Measurements from ENCODE around the gene KIF22. TPM values are rescaled to one million over a fixed set of nuclear protein-coding genes. Genes with fewer than 3 reads are reported as not detected.
"Not testable (repeated sequence)": the region's sequence is repeated elsewhere in the genome, so short reads cannot be mapped to it uniquely, and the experiment has no call there.

KIF22 gene
- total RNA-seq, 1 experiment from 2014 or later: 87.6 TPM

DNA sequence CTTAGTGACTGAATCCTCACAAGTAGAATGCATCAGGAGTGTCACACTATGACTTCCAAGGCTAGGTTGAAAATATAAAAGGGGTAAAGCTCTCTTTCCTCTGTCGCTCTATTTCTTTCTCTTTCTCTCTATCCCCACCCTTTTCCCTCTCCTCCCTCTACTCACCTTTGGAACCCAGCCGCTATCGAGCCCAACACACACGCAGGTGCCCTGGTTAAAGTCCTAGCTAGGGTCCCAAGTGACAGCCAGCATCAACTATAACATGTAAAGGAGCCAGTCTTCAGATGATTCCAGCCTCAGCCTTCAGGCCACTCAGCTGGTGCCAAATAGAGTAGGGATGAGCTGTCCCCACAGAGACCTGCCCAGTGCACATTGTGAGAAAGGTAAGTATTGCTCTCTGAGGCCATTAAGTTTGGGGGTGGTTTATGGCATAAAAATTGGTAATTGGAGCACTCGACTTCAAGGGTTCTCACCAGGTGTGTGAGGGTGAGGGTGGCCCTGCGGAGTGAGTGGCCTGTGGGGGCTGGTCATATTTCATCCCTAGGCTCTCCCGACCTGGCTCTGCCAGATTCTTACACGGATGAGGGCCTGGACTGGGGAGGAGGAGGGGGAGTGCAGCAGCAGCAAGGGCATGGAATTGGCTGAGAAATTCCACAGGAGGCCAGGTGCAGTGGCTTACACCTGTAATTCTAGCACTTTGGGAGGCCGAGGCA is 29.8 kb upstream of the KIF22 start:
- H3K36me3 ChIP-seq (ENCODE audit: low read depth, low read length): no peaks in the 10 kb centered on the region
- no peaks in the 10 kb centered on the region for H3F3A ChIP-seq (ENCODE audit: low read length, unreplicated experiment)
- peaks cover 7% of the 10 kb centered on the region for H3K4me1 ChIP-seq (ENCODE audit: insufficient read depth, low read length)
- CTCF ChIA-PET: no interaction called here
- BruUV-seq (replicated peaks): no TSS peak
- no peaks in the 10 kb centered on the region for H3K9me3 ChIP-seq (ENCODE audit: low read length)
- no peak overlapping the region for H3K27ac ChIP-seq (ENCODE audit: low read length)
- H3K9ac ChIP-seq (ENCODE audit: low read length): no peak overlapping the region
- DNase-seq (no peak), ATAC-seq (no peak)
- no peak overlapping the region for H2AFZ ChIP-seq (ENCODE audit: low read length)
- no peak overlapping the region for H3K4me2 ChIP-seq (ENCODE audit: low read length)
- H3K27me3 ChIP-seq (ENCODE audit: low read length): no peaks in the 10 kb centered on the region
- POLR2A ChIA-PET (ENCODE audit: unreplicated experiment): no interaction called here
- TF ChIP-seq CTCF (conservative IDR thresholded peaks at IDR 0.05; ENCODE audit: low read depth, low read length): no peak
- no peak for TF ChIP-seq EZH2phosphoT487 (IDR thresholded peaks at IDR 0.05; ENCODE audit: borderline replicate concordance, low read length)
- TF ChIP-seq EZH2 (IDR thresholded peaks at IDR 0.05; ENCODE audit: low read length, unreplicated experiment): no peak
- H3K9me2 ChIP-seq (replicated peaks; ENCODE audit: low read length): no peaks in the 10 kb centered on the region
- no peaks in the 10 kb centered on the region for H4K20me1 ChIP-seq (ENCODE audit: low read length)
- no peak overlapping the region for H3K4me3 ChIP-seq (ENCODE audit: low read length)
- intact Hi-C loops (cut with micrococcal nuclease): no loop called here
- H3K79me2 ChIP-seq (ENCODE audit: low read length): no peaks in the 10 kb centered on the region

DNA sequence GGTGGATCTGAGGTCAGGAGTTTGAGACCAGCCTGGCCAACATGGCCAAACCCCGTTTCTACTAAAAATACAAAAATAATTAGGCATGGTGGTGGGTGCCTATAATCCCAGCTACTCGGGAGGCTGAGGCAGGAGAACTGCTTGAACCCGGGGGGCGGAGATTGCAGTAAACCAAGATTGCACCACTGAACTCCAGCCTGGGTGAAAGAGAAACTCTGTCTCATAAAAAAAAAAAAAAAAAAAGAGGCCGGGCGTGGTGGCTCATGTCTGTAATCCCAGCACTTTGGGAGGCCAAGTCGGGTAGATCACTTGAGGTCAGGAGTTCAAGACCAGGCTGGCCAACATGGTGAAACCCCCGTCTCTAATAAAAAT is 29.3 kb upstream of the KIF22 start:
- H4K20me1 ChIP-seq (ENCODE audit: low read length); DNase-seq; H2AFZ ChIP-seq (ENCODE audit: low read length); H3F3A ChIP-seq (ENCODE audit: low read length, unreplicated experiment); H3K27me3 ChIP-seq (ENCODE audit: low read length); POLR2A ChIA-PET (ENCODE audit: unreplicated experiment); H3K36me3 ChIP-seq (ENCODE audit: low read depth, low read length); ATAC-seq; H3K9me2 ChIP-seq (replicated peaks; ENCODE audit: low read length); BruUV-seq (replicated peaks); H3K9ac ChIP-seq (ENCODE audit: low read length); H3K4me3 ChIP-seq (ENCODE audit: low read length); intact Hi-C loops (cut with micrococcal nuclease); H3K79me2 ChIP-seq (ENCODE audit: low read length); H3K4me2 ChIP-seq (ENCODE audit: low read length); H3K9me3 ChIP-seq (ENCODE audit: low read length); CTCF ChIA-PET; H3K4me1 ChIP-seq (ENCODE audit: insufficient read depth, low read length); H3K27ac ChIP-seq (ENCODE audit: low read length): not testable (repeated sequence)

- H3K27ac ChIP-seq (ENCODE audit: low read length): no peak overlapping the region
- no peak overlapping the region for H3K4me3 ChIP-seq (ENCODE audit: low read length)
- no peaks in the 10 kb centered on the region for H3K79me2 ChIP-seq (ENCODE audit: low read length)
- H2AFZ ChIP-seq (ENCODE audit: low read length): no peak overlapping the region
- H3K9me3 ChIP-seq (ENCODE audit: low read length): no peaks in the 10 kb centered on the region
- intact Hi-C loops (cut with micrococcal nuclease): no loop called here
- peaks cover 9% of the 10 kb centered on the region for H3K4me1 ChIP-seq (ENCODE audit: insufficient read depth, low read length)
- H3K27me3 ChIP-seq (ENCODE audit: low read length): no peaks in the 10 kb centered on the region
- ATAC-seq: no peak
- H3K9ac ChIP-seq (ENCODE audit: low read length): no peak overlapping the region
- CTCF ChIA-PET: no interaction called here
- H3K4me2 ChIP-seq (ENCODE audit: low read length): no peak overlapping the region
- no TSS peak for BruUV-seq (replicated peaks)
- DNase-seq: no peak
- H3K36me3 ChIP-seq (ENCODE audit: low read depth, low read length): no peaks in the 10 kb centered on the region
- H4K20me1 ChIP-seq (ENCODE audit: low read length): no peaks in the 10 kb centered on the region
- TF ChIP-seq EZH2phosphoT487 (IDR thresholded peaks at IDR 0.05; ENCODE audit: borderline replicate concordance, low read length) (no peak), CTCF (conservative IDR thresholded peaks at IDR 0.05; ENCODE audit: low read depth, low read length) (no peak), EZH2 (IDR thresholded peaks at IDR 0.05; ENCODE audit: low read length, unreplicated experiment) (no peak)
- no peaks in the 10 kb centered on the region for H3F3A ChIP-seq (ENCODE audit: low read length, unreplicated experiment)
- POLR2A ChIA-PET (ENCODE audit: unreplicated experiment): no interaction called here
- no peaks in the 10 kb centered on the region for H3K9me2 ChIP-seq (replicated peaks; ENCODE audit: low read length)
Observed at GRCh38 chr16:29761882-29762281, 28.7 kb upstream of the KIF22 start.

Measured in PC-3 (cell line).